ENCODE data around the gene ETS2. TPM values are rescaled to one million over a fixed set of nuclear protein-coding genes. Genes with fewer than 3 reads are reported as not detected.

The ETS2 gene
- total RNA-seq, 4 donors from 2014 or later, result 51.6 to 201 (median 99.1) TPM

- DNase-seq (ENCODE audit: low spot score) (no peak), ATAC-seq (ENCODE audit: low FRiP score) (no peak)
- TF ChIP-seq, protein P1, sequence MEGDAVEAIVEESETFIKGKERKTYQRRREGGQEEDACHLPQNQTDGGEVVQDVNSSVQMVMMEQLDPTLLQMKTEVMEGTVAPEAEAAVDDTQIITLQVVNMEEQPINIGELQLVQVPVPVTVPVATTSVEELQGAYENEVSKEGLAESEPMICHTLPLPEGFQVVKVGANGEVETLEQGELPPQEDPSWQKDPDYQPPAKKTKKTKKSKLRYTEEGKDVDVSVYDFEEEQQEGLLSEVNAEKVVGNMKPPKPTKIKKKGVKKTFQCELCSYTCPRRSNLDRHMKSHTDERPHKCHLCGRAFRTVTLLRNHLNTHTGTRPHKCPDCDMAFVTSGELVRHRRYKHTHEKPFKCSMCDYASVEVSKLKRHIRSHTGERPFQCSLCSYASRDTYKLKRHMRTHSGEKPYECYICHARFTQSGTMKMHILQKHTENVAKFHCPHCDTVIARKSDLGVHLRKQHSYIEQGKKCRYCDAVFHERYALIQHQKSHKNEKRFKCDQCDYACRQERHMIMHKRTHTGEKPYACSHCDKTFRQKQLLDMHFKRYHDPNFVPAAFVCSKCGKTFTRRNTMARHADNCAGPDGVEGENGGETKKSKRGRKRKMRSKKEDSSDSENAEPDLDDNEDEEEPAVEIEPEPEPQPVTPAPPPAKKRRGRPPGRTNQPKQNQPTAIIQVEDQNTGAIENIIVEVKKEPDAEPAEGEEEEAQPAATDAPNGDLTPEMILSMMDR (IDR thresholded peaks at IDR 0.05), result no peak
These were observed 5.5 kb upstream of the ETS2 start for GRCh38 chr21:38800046-38800758.

- TF ChIP-seq, protein P1 (IDR thresholded peaks at IDR 0.05), result no peak
- no peak for ATAC-seq (ENCODE audit: low FRiP score)
- no peak for DNase-seq (ENCODE audit: low spot score)
These were observed 4.6 kb upstream of the ETS2 start for GRCh38 chr21:38800924-38801744.

DNA sequence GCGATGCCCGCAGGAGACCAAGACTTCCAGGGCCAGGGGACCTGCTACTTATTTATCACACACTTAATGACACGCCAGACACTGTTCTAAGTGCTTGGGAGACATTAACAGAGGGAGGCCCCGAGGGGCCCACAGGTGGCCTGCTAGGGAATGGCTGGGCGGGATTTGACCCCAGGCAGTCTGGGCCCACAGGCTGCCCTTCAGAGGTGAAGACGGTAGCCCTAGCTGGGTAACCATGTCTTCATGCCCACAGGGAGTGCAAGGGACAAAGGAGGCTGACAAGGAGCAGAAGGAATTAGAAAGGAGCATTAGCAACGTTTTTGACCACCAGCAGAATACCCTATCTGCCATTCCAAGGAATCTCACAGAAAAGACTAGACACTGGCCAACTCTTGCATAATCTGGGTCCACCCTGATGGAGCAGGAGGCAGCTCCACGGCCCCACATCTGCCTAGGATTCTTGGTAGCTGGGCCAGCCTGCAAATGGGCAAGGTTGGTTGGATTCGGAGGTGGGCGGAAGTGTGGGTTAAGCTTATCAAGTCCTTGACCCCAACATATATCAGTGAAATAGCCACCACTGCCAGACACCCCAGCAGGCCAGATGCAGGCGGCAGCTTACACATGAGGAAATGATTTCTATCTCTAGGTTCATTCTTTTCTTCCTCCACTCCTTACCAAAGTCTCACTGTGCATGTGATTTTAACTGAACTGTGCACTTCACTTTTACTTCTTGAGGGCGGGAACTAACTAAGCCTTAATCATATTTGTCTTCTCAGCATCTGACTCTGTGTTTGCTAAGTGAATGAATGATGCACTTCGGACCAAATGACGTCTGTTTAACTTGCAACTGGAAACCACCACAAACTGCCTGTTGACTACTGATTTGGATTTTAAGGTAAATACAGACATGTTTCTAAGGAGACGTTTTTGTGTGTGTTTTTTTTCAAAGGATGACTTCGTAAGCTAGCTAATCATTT is 3.4 kb upstream of the ETS2 start:
- DNase-seq (ENCODE audit: low spot score) (no peak), ATAC-seq (ENCODE audit: low FRiP score) (no peak)
- TF ChIP-seq, protein P1 (IDR thresholded peaks at IDR 0.05), result no peak

GRCh38 chr21:38803075-38803660 is 2.6 kb upstream of the ETS2 start:
- TF ChIP-seq, protein P1 (IDR thresholded peaks at IDR 0.05), result no peak
- no peak for ATAC-seq (ENCODE audit: low FRiP score)
- DNase-seq (ENCODE audit: low spot score), result no peak

- TF ChIP-seq, protein P1 (IDR thresholded peaks at IDR 0.05), result no peak
- ATAC-seq (ENCODE audit: low FRiP score) (no peak), DNase-seq (ENCODE audit: low spot score) (no peak)
These were observed 1.5 kb upstream of the ETS2 start for GRCh38 chr21:38804030-38804788.
